Peyer's patch (tissue), 4 donors: Measurements from ENCODE around the gene AGR3. TPM values are rescaled to one million over a fixed set of nuclear protein-coding genes. Genes with fewer than 3 reads are reported as not detected.

Experiments used
- DNase-seq, 3 donors: peaks; one replicate each; pipeline ENCODE4 v3.0.0-alpha.2; 2017 to 2019
- H3K27ac ChIP-seq, 4 donors: fragments of 200-600 bp; sonication (generic); one replicate each; pipeline ENCODE4 v1.5.1; 2016 to 2019
- H3K27me3 ChIP-seq, 2 donors: fragments of 200-600 bp; sonication (generic); one replicate each; pipeline ENCODE4 v1.5.1; 2019
- H3K36me3 ChIP-seq, 3 donors: fragments of 200-600 bp; sonication (generic); one replicate each; pipeline ENCODE4 v1.5.1; 2016 to 2019
- H3K4me1 ChIP-seq, 4 donors: fragments of 200-600 bp; sonication (generic); one replicate each; pipeline ENCODE4 v1.5.1; 2016 to 2019
- H3K4me3 ChIP-seq, 4 donors: fragments of 200-600 bp; sonication (generic); 1 replicate in 3 of 4; 2 replicates in 1 of 4; pipeline ENCODE4 v1.5.1; 2016 to 2019; ENCODE audit warnings: mild to moderate bottlenecking in 1 of 4
- H3K9me3 ChIP-seq, 4 donors: fragments of 200-600 bp; sonication (generic); one replicate each; pipeline ENCODE4 v1.5.1; 2016 to 2019; ENCODE audit warnings: mild to moderate bottlenecking in 1 of 4
- CTCF ChIP-seq, 6 experiments: fragments of 450-650 bp in 4 of 6; fragments of 200-600 bp in 2 of 6; sonication (generic) in 1 of 6; IDR thresholded peaks; one replicate each; pipeline ENCODE4 v1.5.1; 2017 to 2019; ENCODE audit warnings: antibody characterized with exemption in 6 of 6, mild to moderate bottlenecking in 3 of 6, moderate library complexity in 1 of 6
- POLR2A ChIP-seq, 2 donors: fragments of 450-650 bp; IDR thresholded peaks; one replicate each; pipeline ENCODE4 v1.5.1; 2017; ENCODE audit warnings: antibody characterized with exemption in 2 of 2, mild to moderate bottlenecking in 2 of 2, moderate library complexity in 2 of 2
- total RNA-seq, 4 donors: library from RNA; depleted of rRNA; stranded (reverse); fragments of >200 nt; gene quantifications; one replicate each; pipeline ENCODE4 v1.1.0, GENCODE V29; 2016

AGR3 gene
- total RNA-seq, 4 donors from 2014 or later = 24.8 to 241 (median 178) TPM

GRCh38 chr7:16900209-16900768 is 18.5 kb upstream of the AGR3 start:
- Histone ChIP-seq H3K9me3 (no peaks in the 10 kb centered on the region), H3K4me3 (no peak overlapping the region), H3K27me3 (no peaks in the 10 kb centered on the region), H3K36me3 (no peaks in the 10 kb centered on the region), H3K4me1 (peaks cover 0 to 4% (median 0%) of the 10 kb centered on the region in 4 donors), H3K27ac (no peak overlapping the region)
- TF ChIP-seq CTCF (IDR thresholded peaks at IDR 0.05) (no peak), POLR2A (IDR thresholded peaks at IDR 0.05) (no peak)
- no peak for DNase-seq

- no peaks in the 10 kb centered on the region for H3K36me3 ChIP-seq
Observed at GRCh38 chr7:16891874-16892643, 10.3 kb upstream of the AGR3 start.

GRCh38 chr7:16891338-16891737 is 9.6 kb upstream of the AGR3 start:
- Histone ChIP-seq H3K9me3 (no peaks in the 10 kb centered on the region), H3K27ac (peak overlapping the region in 1 of 4 donors; percentile 4), H3K4me1 (peaks cover 0 to 4% (median 0%) of the 10 kb centered on the region in 4 donors), H3K27me3 (no peaks in the 10 kb centered on the region), H3K36me3 (no peaks in the 10 kb centered on the region), H3K4me3 (no peak overlapping the region)
- TF ChIP-seq POLR2A (IDR thresholded peaks at IDR 0.05) = no peak
- TF ChIP-seq CTCF (IDR thresholded peaks at IDR 0.05) = peak in 4 of 6 experiments; percentile 39 to 94 (median 80)
- DNase-seq = peak in 1 of 3 donors; percentile 64

More at GRCh38 chr7:16891874-16892643, 10.3 kb upstream of the AGR3 start:
- Histone ChIP-seq H3K27me3 (no peaks in the 10 kb centered on the region), H3K4me1 (peaks cover 0 to 4% (median 0%) of the 10 kb centered on the region in 4 donors), H3K9me3 (no peaks in the 10 kb centered on the region), H3K4me3 (no peak overlapping the region), H3K27ac (peak overlapping the region in 1 of 4 donors; percentile 4)
- DNase-seq = no peak
- TF ChIP-seq POLR2A (IDR thresholded peaks at IDR 0.05) = no peak
- TF ChIP-seq CTCF (IDR thresholded peaks at IDR 0.05) = peak in 3 of 6 experiments; percentile 59 to 64 (median 61)

GRCh38 chr7:16889851-16890415 is 8.2 kb upstream of the AGR3 start:
- Histone ChIP-seq H3K27me3 (no peaks in the 10 kb centered on the region), H3K36me3 (no peaks in the 10 kb centered on the region), H3K9me3 (no peaks in the 10 kb centered on the region), H3K27ac (no peak overlapping the region), H3K4me1 (peaks cover 0 to 4% (median 0%) of the 10 kb centered on the region in 4 donors), H3K4me3 (no peak overlapping the region)
- no peak for DNase-seq
- no peak for TF ChIP-seq CTCF (IDR thresholded peaks at IDR 0.05)
- no peak for TF ChIP-seq POLR2A (IDR thresholded peaks at IDR 0.05)

GRCh38 chr7:16889305-16889704 is 7.5 kb upstream of the AGR3 start:
- no peak for DNase-seq
- no peaks in the 10 kb centered on the region for H3K36me3 ChIP-seq
- H3K27ac ChIP-seq = no peak overlapping the region
- H3K9me3 ChIP-seq = no peaks in the 10 kb centered on the region
- peaks cover 0 to 4% (median 0%) of the 10 kb centered on the region in 4 donors for H3K4me1 ChIP-seq
- no peak overlapping the region for H3K4me3 ChIP-seq
- no peaks in the 10 kb centered on the region for H3K27me3 ChIP-seq
- TF ChIP-seq CTCF (IDR thresholded peaks at IDR 0.05) (no peak), POLR2A (IDR thresholded peaks at IDR 0.05) (no peak)
